Measurements from ENCODE around the gene PHETA1. TPM values are rescaled to one million over a fixed set of nuclear protein-coding genes. Genes with fewer than 3 reads are reported as not detected.

Gene PHETA1
- total RNA-seq, 1 donor from 2014 or later: 18.2 TPM

GRCh38 chr12:111409780-111410430, 41.0 kb upstream of the PHETA1 start:
- Mint-ChIP-seq H3K36me3 (no peaks in the 10 kb centered on the region), H3K9me3 (no peaks in the 10 kb centered on the region), H3K4me3 (no peak overlapping the region), H3K27me3 (ENCODE audit: low read depth) (peaks cover 14% of the 10 kb centered on the region), H3K4me1 (peaks cover 9% of the 10 kb centered on the region), H3K27ac (no peak overlapping the region)
- no peak for DNase-seq (ENCODE audit: low spot score in 2 of 2, unreplicated experiment in 2 of 2)
- TF ChIP-seq CTCF (IDR thresholded peaks at IDR 0.05; ENCODE audit: unreplicated experiment): no peak

GRCh38 chr12:111409403-111409779, 40.5 kb upstream of the PHETA1 start:
- DNase-seq (ENCODE audit: low spot score in 2 of 2, unreplicated experiment in 2 of 2): no peak
- no peak for TF ChIP-seq CTCF (IDR thresholded peaks at IDR 0.05; ENCODE audit: unreplicated experiment)
- Mint-ChIP-seq H3K36me3 (no peaks in the 10 kb centered on the region), H3K4me1 (peaks cover 11% of the 10 kb centered on the region), H3K27me3 (ENCODE audit: low read depth) (peaks cover 19% of the 10 kb centered on the region), H3K27ac (no peak overlapping the region), H3K4me3 (no peak overlapping the region), H3K9me3 (no peaks in the 10 kb centered on the region)

- no peak for DNase-seq (ENCODE audit: low spot score in 2 of 2, unreplicated experiment in 2 of 2)
- Mint-ChIP-seq H3K4me1 (peaks cover 11% of the 10 kb centered on the region), H3K9me3 (no peaks in the 10 kb centered on the region), H3K27me3 (ENCODE audit: low read depth) (peaks cover 25% of the 10 kb centered on the region), H3K36me3 (no peaks in the 10 kb centered on the region), H3K27ac (no peak overlapping the region), H3K4me3 (no peak overlapping the region)
- no peak for TF ChIP-seq CTCF (IDR thresholded peaks at IDR 0.05; ENCODE audit: unreplicated experiment)
Measured at GRCh38 chr12:111408686-111409402, 39.9 kb upstream of the PHETA1 start.

- Mint-ChIP-seq H3K9me3 (no peaks in the 10 kb centered on the region), H3K4me1 (peaks cover 15% of the 10 kb centered on the region), H3K27ac (no peak overlapping the region), H3K36me3 (no peaks in the 10 kb centered on the region), H3K27me3 (ENCODE audit: low read depth) (peaks cover 29% of the 10 kb centered on the region), H3K4me3 (no peak overlapping the region)
- no peak for DNase-seq (ENCODE audit: low spot score in 2 of 2, unreplicated experiment in 2 of 2)
- TF ChIP-seq CTCF (IDR thresholded peaks at IDR 0.05; ENCODE audit: unreplicated experiment): no peak
Measured at GRCh38 chr12:111408116-111408440, 39.2 kb upstream of the PHETA1 start.

GRCh38 chr12:111407377-111408115, 38.7 kb upstream of the PHETA1 start:
- Mint-ChIP-seq H3K36me3 (no peaks in the 10 kb centered on the region), H3K27me3 (ENCODE audit: low read depth) (peaks cover 34% of the 10 kb centered on the region), H3K27ac (no peak overlapping the region), H3K4me1 (peaks cover 16% of the 10 kb centered on the region), H3K4me3 (peak overlapping the region; percentile 70), H3K9me3 (no peaks in the 10 kb centered on the region)
- DNase-seq (ENCODE audit: low spot score in 2 of 2, unreplicated experiment in 2 of 2): no peak
- TF ChIP-seq CTCF (IDR thresholded peaks at IDR 0.05; ENCODE audit: unreplicated experiment): no peak

All from mesothelial cell of epicardium (in vitro differentiated cells).